SW 1271 (cell line): ENCODE measurements around the gene KDM3B.

Source experiments
- DNase-seq, 2 experiments: peaks; one replicate each; lab custom pipeline; 2025; lab: John Stamatoyannopoulos, UW

Gene KDM3B

DNA sequence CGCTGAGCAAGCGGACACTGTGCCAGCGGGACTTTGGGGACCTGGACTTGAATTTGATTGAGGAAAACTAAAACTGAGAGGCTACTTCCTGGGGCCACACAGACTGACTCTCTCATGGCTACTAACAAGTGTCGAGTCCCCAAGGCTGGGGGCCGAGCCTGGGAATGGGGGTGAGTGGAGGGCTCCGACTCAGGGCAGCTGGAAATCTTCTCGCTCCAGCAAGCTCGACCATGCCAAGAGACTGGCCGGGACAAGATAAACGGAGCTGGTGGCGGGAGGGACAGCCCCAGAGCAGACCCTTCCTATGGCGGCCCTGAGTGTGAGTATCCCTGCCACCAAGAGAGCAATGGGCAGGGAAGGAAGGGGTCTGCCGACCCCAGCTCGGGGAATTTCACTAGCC, 5.6 kb upstream of the KDM3B start:
- no peak for DNase-seq

DNA sequence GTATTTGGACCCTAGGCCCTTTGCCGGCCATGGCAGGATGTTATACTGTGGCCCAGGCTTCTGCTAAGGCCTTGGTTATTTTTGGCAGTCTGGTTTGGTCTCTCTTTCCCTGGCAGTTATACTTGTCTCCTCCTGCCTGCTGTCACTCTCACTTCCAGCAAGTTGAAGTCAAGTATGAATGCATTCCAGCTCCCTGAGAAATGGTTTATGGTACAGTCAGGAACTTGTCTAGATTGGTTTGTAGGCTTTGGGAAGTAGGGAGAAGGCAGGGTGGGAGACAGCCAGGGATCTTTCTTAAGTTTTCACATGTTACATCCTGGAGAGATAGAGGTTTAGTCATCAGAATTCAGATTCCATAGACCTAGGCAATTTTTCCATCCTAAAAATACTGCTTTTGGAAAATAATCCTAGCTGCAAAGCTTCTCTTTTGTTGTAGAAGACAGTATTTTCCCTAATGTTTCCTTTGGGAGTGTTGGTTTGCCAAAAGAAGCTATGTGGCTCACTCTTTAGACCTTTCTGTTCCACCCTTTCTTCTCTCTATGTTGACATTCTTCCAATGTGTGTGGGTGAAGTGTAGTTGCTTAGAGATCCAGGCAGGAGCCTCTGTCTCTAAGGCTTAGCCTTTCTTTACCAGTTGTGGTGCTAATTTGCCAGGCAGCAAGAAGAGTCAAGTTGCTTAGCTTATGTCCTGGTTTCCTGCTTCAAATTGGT, 2.5 kb upstream of the KDM3B start:
- DNase-seq = no peak

DNA sequence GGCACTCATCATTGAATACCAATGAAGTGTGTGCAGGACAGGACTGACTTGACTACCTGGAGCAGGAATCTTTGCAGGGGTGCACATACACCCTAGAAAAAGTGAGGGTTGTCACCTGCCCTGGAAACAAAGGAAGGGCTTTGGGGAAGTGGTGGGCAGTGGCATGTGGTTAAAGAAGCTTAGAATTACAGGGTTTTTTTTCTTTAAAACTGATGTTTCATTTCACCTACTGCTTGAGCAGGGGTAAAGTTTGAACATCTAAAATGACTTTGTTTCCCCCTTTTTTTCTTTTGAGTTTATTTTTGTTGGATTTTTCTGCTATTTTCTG, 2.0 kb upstream of the KDM3B start:
- DNase-seq = no peak

DNA sequence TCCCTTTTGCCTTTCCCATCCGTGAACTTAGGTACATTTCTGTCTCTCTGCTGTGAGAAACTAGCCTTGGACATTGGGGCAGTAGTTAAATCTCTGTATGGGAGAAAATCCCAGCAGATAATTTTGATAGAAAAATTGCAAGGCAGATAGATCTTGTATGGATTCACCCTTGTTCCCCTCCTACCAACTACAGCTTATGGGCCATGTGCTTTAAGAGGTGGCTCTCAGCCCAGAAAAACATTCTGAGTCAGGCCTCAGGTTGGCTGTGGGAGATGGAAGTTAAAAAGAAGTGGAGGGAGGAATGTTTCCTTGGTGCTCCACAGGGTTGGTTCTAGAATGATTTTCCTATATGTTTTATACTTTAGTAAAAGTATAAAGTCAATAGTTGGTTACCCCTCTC, 1.4 kb upstream of the KDM3B start:
- no peak for DNase-seq

DNA sequence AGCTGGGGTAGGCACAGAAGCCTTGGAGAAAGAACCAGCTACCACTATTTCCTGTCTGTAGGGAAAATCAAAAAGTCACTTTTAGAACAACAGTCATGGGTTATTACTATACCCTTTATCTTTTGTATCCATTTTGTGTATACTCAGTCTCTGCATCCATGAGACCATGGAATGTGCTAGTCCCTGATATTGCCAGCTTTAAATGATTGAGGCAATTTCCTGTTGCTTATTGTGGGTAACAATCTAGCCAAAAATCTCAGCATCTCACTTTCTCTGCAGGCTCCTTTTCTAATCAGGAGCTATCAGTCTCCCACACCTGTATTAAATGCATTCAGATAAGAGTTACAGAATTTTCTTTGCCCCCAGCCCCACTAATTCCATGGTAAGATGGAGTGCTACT, 968 bp upstream of the KDM3B start:
- no peak for DNase-seq

DNA sequence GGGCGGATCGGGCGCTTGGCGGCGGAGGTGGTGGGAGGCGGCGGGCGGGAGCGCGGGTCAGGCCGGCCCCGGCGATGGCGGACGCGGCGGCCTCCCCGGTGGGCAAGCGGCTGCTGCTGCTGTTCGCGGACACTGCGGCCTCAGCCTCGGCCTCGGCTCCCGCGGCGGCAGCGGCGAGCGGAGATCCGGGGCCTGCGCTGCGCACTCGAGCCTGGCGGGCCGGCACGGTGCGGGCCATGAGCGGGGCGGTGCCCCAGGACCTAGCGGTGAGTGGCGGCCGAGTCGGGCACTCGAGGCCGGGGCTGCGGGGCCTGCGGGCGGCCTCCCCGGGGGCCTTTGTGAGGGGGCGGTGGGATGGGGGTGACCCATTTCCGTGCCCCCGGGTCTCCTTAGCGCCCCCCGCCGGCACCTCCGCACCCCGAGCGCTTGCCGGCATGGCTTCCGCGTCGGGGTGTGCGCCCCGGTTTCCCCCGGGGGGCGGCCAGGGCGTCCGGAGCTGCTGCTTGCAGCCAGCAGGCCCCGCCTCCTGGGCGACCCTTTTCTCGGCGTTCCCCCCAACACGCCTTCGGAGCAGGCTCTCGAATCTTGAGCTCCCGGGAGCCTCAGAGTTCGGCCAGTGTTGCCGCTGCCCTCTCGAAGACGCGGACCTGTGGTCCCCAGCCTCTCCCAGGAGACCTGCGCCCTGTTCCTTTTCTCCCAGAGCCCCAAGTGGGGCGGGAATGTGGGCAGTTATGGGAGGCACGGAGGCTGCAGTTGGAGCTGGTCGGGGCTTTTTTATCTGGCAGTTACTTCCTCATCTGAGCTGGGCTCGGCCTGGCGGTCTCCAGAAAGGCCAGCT, 456 bp downstream of the KDM3B start:
- peak; percentile 37 to 52 for DNase-seq

DNA sequence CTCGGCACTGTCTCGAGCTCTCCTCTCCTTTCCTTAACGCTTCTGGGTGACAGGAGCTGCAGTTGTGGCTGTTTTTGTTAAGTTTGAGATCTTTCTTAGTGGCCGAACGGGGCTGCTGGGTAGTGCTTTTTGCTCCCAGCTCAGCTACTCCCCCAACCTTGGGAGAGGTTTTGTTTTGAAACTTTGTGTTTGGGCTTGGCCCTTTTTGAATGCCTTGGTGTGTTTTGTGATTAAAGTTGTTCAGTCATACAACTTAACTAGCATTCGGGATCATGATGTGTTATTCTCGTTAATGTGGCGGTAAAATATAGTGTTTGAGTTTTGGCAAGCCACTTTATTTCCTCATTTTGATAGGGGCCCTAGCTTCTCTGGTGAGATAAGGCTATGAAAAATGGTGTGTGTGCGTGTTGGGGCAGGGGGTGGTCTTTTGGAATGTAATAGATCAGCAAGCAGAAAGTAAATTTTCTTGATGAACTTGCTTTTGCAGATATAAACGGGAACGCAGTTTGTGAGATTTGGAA, 1.1 kb downstream of the KDM3B start:
- no peak for DNase-seq

DNA sequence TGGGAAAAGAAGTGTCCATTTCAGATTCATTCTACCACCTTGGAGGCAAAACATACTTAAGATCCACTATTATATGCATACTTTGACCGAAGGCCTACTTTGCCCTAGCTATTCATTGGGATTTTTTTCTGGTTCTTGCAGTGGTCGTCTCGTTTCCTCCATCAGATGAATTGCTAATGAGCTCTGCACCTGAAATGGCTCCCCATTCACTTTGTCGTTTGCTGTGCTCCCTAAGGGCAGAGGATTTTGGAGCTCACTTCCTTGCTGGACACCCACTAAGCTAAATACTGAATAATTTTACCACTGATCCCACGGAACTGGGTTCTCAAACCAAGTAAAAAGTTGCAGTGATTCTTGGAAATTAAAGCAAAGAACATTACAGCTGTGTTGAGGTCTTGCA, 1.9 kb downstream of the KDM3B start:
- DNase-seq = no peak

DNA sequence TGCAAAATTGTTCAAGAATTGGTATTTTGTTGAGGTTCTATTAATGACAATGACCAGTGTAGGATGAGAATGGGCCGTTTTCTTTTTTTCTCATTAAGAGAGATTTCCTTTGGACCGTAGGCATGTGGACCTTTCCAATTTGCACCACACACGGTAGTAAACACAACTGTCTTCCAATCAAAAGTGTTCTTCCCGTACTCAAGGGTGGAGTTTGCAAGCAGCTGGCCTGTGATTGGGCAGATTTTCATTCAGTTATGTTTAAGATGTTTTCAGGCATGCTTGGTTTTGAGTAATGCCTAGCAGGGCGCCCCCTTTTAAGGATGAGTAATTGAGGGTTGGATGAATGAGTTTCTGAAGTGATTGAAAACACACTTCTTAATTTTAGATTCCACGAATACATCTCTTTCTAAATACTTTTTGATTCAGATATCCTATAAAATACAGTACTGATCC, 2.5 kb downstream of the KDM3B start:
- DNase-seq = peak; percentile 33 to 70

DNA sequence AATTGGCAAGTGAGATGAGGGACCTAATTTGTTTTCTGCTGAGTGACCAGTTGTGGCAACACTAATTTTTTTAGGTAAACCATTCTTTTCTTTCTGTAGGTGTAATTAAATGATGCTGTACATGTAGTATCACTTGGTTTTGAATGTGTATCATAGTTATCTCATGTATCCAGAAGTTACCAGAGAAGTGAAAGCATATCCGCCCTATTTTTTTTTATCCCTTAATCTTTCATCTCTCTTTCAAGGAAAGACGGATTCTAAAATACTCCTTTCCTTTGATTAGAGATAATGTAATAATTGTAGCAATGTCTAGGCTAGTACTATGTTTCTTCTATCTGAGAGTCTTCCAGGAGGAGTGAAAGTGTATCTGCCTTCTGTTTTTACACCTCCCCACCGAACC, 7.1 kb downstream of the KDM3B start:
- DNase-seq = no peak

DNA sequence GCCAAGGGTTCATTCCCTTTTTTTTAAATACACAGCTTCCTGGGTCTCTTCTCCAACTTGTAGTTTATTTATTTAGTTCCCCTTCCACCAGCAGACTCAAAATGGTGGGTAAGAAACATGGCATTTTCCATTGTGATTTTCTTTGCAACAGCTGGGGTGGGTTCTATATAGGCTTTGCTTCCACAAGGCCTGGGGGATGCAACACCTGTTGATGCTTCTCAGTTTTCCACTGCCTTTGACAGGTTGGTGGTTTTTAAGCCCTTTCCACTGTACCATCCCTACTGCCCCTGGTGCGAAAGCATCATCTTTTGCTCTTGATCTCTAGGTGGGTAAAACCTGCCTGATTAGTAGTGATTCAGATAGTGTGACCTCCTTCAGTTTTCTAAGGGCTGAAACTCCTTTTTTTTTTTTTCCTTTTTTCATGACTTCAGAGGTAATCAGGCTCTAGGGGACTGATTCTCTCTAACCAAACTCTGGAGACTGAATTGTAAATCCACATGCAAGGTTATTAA, 8.5 kb downstream of the KDM3B start:
- no peak for DNase-seq

DNA sequence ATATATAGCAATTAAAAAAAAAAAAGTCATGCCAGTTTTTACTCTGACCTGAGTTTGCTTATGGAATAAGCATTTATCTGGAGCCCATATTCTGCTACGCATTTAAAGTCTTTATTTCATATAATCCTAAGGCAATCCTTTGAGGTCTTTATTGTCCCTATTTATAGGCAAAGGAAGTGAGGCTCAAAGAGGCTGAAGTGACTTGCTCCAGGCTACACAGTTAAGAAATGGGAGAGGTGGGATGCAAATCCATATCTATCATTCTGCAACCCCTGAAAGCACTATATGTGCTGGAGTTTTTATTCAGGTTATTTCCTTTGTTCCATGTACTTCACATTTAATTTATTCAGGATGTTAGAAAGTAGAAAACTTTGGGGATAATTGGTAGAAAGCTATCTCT, 12.1 kb downstream of the KDM3B start:
- no peak for DNase-seq

DNA sequence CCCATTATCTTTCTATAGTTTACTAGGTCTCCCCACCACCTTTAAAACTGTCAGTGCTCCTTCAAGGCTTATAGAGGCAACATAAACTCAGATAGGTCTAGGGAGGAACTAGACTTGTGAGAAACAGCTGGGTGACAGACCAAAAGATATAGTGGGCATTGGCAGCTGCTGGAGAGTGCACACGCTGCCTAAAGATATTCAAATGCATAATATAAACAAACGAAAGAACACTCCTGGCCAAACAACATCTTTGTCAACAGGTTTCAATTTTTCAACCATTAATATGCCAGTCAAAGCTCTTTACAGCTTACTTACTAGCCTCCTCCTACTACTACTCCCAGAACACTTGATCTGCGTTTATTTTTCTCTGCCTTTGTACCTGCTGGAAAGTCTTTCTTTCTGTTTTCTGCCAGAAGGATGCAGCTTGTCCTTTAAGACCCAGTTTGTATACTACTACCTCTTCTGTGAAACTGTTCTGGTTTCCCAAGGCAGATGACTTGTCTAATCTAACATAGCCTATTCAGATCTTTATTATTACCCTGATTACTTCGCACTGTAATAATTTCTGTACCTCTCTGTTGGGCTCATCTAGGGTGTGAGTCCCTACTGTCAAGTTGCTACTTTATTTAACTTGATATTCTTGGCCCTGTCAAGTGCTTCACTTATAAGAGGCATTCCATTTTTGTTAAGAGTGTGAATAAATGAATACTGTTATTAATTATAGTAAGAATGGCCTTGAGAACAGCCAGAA, 14.3 kb downstream of the KDM3B start:
- DNase-seq = no peak

DNA sequence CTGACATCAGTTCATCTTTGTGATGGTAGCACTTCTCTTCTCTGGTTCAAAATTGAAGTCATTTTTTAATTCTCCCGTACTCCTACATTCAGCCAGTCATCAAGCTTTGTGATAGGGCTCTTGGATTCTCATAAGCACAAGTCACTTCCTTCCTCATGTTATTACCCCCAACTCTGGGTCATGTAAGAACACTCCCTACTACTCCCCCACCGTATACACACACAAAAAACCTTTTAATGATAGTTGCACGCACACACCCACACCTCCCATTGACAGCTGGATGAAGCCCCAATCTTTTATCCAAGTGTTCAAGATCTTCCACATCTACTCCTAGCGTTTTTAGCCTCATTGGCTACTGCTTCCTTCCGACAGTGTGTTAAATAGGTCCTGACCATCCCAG, 16.8 kb downstream of the KDM3B start:
- no peak for DNase-seq

DNA sequence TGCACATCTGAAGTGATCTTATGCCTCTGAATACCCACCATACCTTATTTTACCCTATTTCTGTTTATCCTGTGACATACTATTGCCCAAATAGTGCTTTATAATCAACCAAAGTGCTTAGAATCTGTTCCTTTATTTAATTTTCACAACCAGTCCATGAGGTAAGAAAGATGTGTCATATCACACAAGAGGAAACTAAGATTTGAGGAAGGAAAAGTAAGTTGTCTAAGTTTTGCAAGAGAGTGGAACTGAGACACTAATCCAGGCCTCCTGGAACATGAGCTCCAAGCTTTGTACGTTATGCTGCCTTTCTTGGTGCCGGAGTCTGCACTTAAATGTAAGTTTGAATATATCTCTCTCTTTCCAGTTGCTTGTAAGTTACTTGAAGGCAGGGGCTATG, 17.2 kb downstream of the KDM3B start:
- no peak for DNase-seq

DNA sequence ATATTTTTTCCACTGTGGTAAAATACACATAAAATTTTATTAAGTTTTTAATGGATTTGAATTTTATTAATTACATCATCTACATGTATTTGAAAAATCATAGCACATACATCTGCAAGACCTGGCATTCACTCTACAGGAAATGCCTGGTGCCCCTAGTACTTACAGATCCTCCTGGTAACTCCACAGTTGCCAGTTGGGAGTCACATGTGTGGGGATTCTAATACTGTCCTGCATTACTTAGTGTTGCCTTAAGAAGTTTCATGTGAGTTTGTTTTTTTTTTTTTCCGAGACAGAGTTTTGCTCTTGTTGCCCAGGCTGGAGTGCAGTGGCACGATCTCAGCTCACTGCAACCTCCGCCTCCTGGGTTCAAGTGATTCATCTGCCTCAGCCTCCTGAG, 18.1 kb downstream of the KDM3B start:
- no peak for DNase-seq

DNA sequence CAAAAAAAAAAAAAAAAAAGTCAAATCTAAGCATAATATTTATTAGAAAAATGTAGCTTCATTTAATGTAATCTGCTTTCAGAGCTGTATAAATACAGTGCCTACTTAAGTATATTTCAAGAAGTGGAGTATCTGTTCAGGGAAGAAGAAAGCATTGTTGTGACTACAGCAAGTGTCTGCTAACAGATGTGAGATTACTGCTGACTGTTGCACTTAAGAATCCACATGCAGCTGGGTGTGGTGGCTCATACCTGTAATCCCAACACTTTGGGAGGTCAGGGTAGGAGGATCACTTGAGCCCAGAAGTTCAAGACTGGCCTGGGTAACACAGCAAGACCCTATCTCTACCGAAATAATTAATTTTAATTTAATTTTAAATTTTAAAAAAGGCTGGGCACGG, 19.0 kb downstream of the KDM3B start:
- DNase-seq = no peak

DNA sequence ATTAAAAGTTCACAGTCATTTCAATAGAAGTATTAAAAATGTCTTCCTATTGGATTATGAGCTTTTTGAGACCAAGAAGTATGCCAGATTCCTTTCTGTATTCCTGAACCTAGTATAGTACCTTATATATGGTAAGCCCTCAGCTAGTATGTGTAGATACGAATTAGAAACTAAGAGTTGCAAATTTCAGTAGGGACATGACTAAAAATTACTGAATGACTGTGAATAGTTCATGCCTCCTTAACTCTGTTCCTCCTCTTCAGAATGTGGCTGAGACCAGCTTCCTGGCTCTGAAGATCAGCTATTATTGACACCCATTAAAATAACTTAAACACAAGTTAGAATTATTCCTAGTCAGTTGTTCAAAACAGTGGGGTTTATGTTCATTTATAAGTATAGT, 19.7 kb downstream of the KDM3B start:
- DNase-seq = no peak

DNA sequence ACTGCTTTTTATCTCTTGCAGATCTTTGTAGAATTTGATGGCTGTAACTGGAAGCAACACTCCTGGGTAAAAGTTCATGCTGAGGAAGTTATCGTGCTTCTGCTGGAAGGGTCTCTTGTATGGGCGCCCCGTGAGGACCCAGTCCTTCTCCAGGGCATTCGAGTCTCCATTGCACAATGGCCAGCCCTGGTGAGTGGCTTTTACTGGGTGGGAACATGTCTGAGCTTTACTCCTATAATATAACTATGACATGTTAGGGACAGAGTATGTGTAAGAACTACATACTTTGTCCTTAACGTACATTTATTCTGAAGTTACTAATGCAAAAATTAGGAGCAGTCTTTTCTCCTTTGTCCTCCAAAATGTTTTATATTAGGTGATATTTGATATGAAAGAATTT, 20.2 kb downstream of the KDM3B start:
- no peak for DNase-seq

DNA sequence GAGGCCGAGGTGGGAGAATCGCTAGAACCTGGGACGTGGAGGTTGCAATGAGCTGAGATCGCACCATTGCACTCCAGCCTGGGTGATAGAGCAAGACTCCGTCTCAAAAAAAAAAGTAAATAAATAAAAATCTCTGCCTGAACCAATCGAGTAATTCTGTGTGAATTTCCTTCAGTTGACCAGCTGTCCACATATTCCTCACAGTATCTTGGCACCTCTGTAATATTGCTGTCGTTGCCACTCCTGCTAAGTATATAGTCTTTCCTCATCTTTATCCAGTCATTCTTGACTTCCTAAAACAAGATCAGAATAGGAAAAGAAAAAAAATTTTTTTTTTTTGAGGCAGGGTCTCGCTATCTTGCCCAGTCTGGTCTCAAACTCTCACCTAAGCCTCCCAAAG, 29.9 kb downstream of the KDM3B start:
- DNase-seq = no peak

DNA sequence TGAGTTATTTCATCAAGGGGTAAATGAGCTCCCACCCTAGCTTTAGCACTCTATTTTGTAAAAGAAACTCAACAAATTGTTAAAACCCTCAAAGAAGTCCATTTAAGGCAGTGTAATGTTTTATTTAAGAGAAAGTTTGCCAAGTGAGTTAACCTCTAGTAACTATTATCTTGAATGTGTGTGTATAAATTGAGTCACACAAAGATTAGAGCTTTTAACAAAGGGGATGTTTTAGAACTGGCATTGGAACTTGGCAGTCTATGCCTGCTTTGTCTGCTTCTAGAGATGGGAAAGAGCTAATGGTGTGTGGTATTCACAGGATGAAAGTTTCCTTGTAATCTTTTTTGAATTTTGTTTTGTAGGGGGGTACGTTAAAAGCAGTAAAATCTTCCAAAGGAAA, 33.2 kb downstream of the KDM3B start:
- DNase-seq = no peak

DNA sequence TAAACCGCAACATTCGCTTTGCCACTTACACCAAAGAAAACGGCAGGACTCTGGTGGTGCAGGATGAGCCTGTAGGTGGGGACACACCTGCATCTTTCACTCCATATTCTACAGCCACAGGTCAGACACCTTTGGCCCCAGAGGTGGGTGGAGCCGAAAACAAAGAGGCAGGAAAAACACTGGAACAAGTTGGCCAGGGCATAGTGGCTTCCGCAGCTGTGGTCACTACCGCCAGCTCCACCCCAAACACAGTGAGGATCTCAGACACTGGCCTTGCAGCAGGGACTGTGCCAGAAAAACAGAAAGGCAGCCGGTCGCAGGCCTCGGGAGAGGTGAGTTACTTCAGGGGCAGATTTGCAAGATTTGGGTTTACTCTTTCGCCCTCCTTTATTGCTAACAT, 33.8 kb downstream of the KDM3B start:
- no peak for DNase-seq

DNA sequence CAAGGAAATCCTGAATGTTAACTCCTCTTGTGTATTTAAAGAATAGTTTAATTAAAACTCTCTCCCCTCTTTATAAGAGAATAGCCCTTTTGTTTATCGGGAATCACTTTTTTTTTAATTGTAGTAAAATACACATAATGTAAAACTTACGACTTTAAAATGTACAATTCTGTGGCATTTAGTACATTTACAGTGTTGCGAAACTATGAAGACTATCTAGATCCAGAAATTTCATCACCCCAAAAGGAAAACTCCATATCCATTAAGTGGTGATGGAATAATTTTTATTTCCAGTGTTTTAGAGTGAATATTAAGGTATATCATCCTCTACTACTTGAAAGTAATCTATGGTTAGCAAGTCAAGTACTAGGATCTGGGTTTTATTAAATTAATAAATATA, 36.8 kb downstream of the KDM3B start:
- DNase-seq = no peak
